Choroid plexus epithelial cell (primary cell): ENCODE data around the gene TRIM52.

ENCODE experiments used
- DNase-seq: peaks from one replicate; pipeline ENCODE4 v3.0.0-alpha.2; 2010; ENCODE audit warnings: low read depth
- H3K4me3 ChIP-seq: 2 replicates; pipeline ENCODE4 v1.5.1; 2011; ENCODE audit warnings: low read depth, mild to moderate bottlenecking, control low read depth, low read length, moderate library complexity
- TF ChIP-seq, protein P1 (sequence below): conservative IDR thresholded peaks from 2 replicates; pipeline ENCODE4 v1.5.1; 2011; ENCODE audit warnings: low read depth, mild to moderate bottlenecking, control low read depth, inconsistent platforms, low read length, moderate library complexity

The TRIM52 gene

GRCh38 chr5:181235323-181235688, 25.6 kb downstream of the TRIM52 start:
- TF ChIP-seq, protein P1, sequence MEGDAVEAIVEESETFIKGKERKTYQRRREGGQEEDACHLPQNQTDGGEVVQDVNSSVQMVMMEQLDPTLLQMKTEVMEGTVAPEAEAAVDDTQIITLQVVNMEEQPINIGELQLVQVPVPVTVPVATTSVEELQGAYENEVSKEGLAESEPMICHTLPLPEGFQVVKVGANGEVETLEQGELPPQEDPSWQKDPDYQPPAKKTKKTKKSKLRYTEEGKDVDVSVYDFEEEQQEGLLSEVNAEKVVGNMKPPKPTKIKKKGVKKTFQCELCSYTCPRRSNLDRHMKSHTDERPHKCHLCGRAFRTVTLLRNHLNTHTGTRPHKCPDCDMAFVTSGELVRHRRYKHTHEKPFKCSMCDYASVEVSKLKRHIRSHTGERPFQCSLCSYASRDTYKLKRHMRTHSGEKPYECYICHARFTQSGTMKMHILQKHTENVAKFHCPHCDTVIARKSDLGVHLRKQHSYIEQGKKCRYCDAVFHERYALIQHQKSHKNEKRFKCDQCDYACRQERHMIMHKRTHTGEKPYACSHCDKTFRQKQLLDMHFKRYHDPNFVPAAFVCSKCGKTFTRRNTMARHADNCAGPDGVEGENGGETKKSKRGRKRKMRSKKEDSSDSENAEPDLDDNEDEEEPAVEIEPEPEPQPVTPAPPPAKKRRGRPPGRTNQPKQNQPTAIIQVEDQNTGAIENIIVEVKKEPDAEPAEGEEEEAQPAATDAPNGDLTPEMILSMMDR = no peak
- DNase-seq = no peak
- no peak overlapping the region for H3K4me3 ChIP-seq

GRCh38 chr5:181234455-181235306, 26.3 kb downstream of the TRIM52 start:
- TF ChIP-seq, protein P1 = no peak
- no peak for DNase-seq
- no peak overlapping the region for H3K4me3 ChIP-seq

DNA sequence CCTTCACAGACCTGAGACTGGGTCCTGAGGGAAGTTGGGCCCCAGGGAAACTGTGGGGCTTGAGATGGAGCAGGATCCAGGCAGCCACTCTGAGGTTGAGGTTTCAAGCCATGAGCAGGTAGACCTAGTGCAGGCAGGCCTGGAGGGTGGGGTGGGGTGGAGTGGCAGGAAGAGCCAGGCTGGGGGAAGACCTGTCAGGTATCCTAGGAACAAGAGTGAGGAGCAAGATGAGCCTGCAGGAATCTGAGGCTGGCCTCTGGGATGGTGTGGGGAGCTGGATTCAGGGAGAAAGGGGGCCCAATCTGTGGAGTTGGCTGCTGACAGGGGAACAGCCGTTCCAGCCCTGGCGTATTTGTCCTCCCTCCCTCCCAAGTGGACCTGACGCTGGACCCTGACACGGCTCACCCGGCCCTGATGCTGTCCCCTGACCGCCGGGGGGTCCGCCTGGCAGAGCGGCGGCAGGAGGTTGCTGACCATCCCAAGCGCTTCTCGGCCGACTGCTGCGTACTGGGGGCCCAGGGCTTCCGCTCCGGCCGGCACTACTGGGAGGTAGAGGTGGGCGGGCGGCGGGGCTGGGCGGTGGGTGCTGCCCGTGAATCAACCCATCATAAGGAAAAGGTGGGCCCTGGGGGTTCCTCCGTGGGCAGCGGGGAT, 27.0 kb downstream of the TRIM52 start:
- no peak overlapping the region for H3K4me3 ChIP-seq
- TF ChIP-seq, protein P1 = no peak
- no peak for DNase-seq

DNA sequence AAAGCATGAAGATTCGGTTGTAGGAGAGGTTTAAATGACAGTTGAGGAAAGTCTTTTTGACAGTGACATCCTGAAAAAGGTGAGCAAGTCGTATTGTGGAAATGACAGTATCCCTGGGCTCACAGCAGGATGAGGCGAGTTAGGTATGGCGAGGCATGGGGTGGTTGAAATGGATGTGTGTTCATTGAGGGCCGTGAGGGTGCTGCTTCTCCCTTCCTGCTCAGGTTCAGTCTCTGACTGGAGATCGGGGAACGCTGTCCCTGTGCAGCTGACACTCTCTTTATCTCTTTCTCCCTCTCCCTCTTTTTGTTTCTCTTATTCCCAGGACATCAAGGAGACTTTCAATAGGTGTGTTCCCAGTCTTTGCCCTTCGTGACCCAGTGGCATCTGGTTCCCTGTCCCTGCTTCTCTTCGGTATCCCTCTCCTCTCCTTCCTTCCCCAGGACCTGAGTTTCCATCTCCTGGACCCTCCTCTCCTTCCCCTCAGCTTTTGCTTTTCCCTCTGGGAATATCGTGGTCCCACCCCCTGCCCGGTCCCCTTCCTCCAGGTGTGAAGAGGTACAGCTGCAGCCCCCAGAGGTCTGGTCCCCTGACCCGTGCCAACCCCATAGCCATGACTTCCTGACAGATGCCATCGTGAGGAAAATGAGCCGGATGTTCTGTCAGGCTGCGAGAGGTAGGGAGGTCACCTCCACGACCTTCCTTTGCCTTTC, 27.7 kb downstream of the TRIM52 start:
- no peak for DNase-seq
- TF ChIP-seq, protein P1 = no peak
- no peak overlapping the region for H3K4me3 ChIP-seq

DNA sequence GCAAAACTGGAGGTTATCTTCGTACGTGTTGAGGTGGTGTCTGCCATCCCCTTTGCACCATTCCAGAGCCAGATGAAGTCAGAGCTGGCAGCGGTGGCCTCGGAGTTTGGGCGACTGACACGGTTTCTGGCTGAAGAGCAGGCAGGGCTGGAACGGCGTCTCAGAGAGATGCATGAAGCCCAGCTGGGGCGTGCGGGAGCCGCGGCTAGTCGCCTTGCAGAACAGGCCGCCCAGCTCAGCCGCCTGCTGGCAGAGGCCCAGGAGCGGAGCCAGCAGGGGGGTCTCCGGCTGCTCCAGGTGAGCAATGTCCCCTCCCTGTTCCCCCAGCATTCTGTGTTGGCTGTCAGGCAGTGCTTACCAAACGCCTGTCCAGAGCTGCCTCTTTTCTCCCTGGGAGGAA, 28.4 kb downstream of the TRIM52 start:
- TF ChIP-seq, protein P1 = no peak
- no peak for DNase-seq
- no peak overlapping the region for H3K4me3 ChIP-seq

DNA sequence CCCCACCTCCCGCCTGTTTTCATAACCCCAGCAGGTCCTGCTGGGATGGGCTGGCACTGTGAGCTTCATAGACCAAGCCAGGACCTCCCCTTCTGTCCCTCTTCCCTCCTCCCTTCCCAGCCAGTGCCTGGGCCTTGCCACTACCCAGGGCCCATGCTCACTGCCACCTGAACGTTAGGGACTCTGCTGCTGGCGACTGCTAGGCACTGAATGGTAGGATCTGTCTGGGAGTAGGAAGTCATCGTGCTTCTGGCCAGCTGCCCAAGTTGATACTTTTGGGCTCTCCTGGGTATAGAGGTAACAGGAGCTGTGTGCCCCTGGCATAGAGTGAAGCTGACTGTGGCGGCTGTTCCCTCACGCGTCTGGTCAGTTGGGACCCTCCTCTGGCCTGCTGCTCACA, 29.5 kb downstream of the TRIM52 start:
- no peak for DNase-seq
- H3K4me3 ChIP-seq = no peak overlapping the region
- TF ChIP-seq, protein P1 = no peak
